Measurements from ENCODE around the gene EML4.
"Not testable (repeated sequence)": the region's sequence is repeated elsewhere in the genome, so short reads cannot be mapped to it uniquely, and the experiment has no call there.

EML4 gene

GRCh38 chr2:42340938-42341636, 171.9 kb downstream of the EML4 start:
- DNase-seq (ENCODE audit: low spot score), result no peak
- no peak for TF ChIP-seq CTCF (IDR thresholded peaks at IDR 0.05; ENCODE audit: extremely low read depth, missing control alignments)

- no peak for TF ChIP-seq CTCF (IDR thresholded peaks at IDR 0.05; ENCODE audit: extremely low read depth, missing control alignments)
- no peak for DNase-seq (ENCODE audit: low spot score)
Observed at GRCh38 chr2:42342061-42342794, 173.1 kb downstream of the EML4 start.

DNA sequence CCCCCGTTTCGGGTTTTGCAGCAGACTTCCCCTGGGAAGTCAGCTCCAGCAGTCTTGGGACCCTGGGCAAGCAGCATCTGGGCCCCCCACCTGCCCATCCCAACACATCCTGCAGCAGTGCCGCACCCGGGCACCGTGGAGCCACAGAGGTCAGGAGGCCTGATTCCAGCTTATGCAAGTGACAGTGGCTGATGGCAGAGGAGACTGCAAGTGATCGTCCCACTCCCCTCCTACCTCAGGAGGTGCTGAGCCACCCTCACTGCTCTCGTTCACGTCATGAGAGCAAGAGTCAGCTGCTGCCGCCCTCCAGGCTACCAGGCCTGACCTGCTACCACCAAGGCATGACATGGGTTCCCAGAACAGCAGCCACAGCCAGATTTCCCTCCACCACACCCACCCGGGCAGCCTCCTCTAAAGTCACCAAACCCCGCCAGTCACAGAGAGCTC, 173.7 kb downstream of the EML4 start:
- TF ChIP-seq CTCF (IDR thresholded peaks at IDR 0.05; ENCODE audit: extremely low read depth, missing control alignments), result no peak
- no peak for DNase-seq (ENCODE audit: low spot score)

DNA sequence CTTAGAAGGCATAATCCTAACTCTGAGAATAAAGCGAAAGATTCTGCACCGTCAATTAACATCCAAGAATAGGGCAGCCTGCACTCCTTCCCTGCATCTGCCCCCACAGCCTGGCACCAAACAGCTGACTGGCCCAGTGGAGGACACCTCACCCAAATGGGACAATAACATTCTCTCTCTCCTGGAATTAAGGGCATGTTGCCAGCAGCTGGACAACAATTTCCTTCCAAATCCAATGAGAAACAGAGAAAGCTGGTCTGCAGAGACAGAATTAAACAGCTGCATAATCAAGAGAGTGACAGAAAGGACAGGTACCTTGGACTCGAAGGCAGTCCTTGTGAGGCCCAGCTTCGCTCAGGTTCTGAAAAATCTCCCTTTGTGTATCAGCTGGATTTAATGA, 176.8 kb downstream of the EML4 start:
- no peak for TF ChIP-seq CTCF (IDR thresholded peaks at IDR 0.05; ENCODE audit: extremely low read depth, missing control alignments)
- no peak for DNase-seq (ENCODE audit: low spot score)

GRCh38 chr2:42346856-42347255, 177.7 kb downstream of the EML4 start:
- DNase-seq (ENCODE audit: low spot score), result not testable (repeated sequence)

DNA sequence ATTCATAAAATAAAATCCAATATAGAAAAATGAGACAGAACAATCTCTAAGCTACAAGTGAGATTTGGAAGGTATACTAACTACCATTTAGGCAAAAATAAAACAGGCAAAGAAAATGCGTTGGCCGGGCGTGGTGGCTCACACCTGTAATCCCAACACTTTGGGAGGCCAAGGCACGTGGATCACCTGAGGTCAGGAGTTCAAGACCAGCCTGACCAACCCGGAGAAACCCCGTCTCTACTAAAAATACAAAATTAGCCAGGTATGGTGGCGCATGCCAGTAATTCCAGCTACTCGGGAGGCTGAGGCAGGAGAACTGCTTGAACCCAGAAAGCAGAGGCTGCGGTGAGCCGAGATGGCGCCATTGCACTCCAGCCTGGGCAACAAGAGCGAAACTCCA, 178.4 kb downstream of the EML4 start:
- DNase-seq (ENCODE audit: low spot score), result not testable (repeated sequence)

- no peak for TF ChIP-seq CTCF (IDR thresholded peaks at IDR 0.05; ENCODE audit: extremely low read depth, missing control alignments)
Observed at GRCh38 chr2:42348113-42348805, 179.1 kb downstream of the EML4 start.

DNA sequence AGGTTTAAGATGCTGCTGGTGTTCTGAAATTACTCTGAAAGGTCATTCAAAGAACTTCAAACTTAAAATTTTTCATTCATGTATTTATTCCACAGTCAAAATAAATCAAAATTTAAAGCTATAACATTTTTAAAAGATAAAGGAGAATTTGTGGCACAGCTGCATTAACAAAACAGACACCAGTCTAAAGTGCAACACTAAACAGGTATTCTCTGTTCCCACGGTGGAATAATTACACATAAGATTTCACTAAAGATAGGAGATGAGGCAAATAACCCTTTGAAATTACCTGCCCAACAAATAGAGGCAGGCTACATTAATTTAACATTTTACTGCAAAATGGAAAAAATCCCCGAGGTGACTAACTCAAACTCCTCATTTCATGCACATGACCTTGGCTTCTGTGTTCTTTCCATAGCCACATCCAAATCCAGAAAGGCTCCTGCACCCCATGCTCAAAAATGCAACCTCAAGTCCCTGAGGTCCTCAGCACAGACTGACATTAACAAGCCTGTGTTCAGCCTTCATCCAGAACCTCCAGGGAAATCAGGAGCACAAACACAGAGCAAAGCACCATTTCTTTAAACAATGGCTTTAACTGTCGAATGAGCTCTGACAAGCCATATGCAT, 181.4 kb downstream of the EML4 start:
- DNase-seq (ENCODE audit: low spot score), result no peak
- TF ChIP-seq CTCF (IDR thresholded peaks at IDR 0.05; ENCODE audit: extremely low read depth, missing control alignments), result no peak

More at GRCh38 chr2:42348113-42348805, 179.1 kb downstream of the EML4 start:
- DNase-seq (ENCODE audit: low spot score), result no peak

Data from GM20000 (cell line).